DMS53 treated with DMSO at 0.1 percent for 48 hours (cell line): Measurements from ENCODE around the gene PRPF19.
A peak's percentile ranks its signal among the peaks of the same experiment; 100 is the strongest.
"Not testable (repeated sequence)": the region's sequence is repeated elsewhere in the genome, so short reads cannot be mapped to it uniquely, and the experiment has no call there.

ENCODE experiments used
- DNase-seq: peaks from one replicate; lab custom pipeline; 2025; ENCODE audit not compliant: unreplicated experiment; lab: John Stamatoyannopoulos, UW

PRPF19 gene

GRCh38 chr11:60909680-60910280, 3.4 kb upstream of the PRPF19 start:
- DNase-seq, result not testable (repeated sequence)

GRCh38 chr11:60908803-60909202, 2.4 kb upstream of the PRPF19 start:
- DNase-seq, result no peak

- DNase-seq, result no peak
Measured at GRCh38 chr11:60905551-60906113, 753 bp downstream of the PRPF19 start.

- DNase-seq, result no peak
Measured at GRCh38 chr11:60905047-60905446, 1.3 kb downstream of the PRPF19 start.

- no peak for DNase-seq
Measured at GRCh38 chr11:60902625-60903024, 3.8 kb downstream of the PRPF19 start.

GRCh38 chr11:60900673-60901404, 5.5 kb downstream of the PRPF19 start:
- no peak for DNase-seq

- DNase-seq, result no peak
Measured at GRCh38 chr11:60899977-60900376, 6.4 kb downstream of the PRPF19 start.

- peak; percentile 55 for DNase-seq
Measured at GRCh38 chr11:60899046-60899936, 7.1 kb downstream of the PRPF19 start.

- no peak for DNase-seq
Measured at GRCh38 chr11:60897496-60897895, 8.9 kb downstream of the PRPF19 start.

GRCh38 chr11:60895687-60896086, 10.7 kb downstream of the PRPF19 start:
- no peak for DNase-seq

GRCh38 chr11:60891103-60891741, 15.2 kb downstream of the PRPF19 start:
- DNase-seq, result no peak

- DNase-seq, result no peak
Measured at GRCh38 chr11:60890696-60891095, 15.7 kb downstream of the PRPF19 start.

- DNase-seq, result no peak
Measured at GRCh38 chr11:60889869-60890311, 16.5 kb downstream of the PRPF19 start.

GRCh38 chr11:60887556-60887955, 18.8 kb downstream of the PRPF19 start:
- peak; percentile 92 for DNase-seq

- DNase-seq, result peak; percentile 99
Measured at GRCh38 chr11:60880643-60881282, 25.6 kb downstream of the PRPF19 start.

GRCh38 chr11:60879971-60880588, 26.3 kb downstream of the PRPF19 start:
- no peak for DNase-seq

- DNase-seq, result no peak
Measured at GRCh38 chr11:60879104-60879503, 27.3 kb downstream of the PRPF19 start.

GRCh38 chr11:60878245-60879101, 27.9 kb downstream of the PRPF19 start:
- no peak for DNase-seq

GRCh38 chr11:60876168-60876485, 30.3 kb downstream of the PRPF19 start:
- DNase-seq, result no peak
